ENCODE measurements around the gene S100A2.
"Not testable (repeated sequence)": the region's sequence is repeated elsewhere in the genome, so short reads cannot be mapped to it uniquely, and the experiment has no call there.

S100A2 gene

GRCh38 chr1:153562021-153562420 lies 3.6 kb downstream of the S100A2 start:
- DNase-seq = not testable (repeated sequence)

GRCh38 chr1:153561466-153561985 lies 4.1 kb downstream of the S100A2 start:
- DNase-seq = no peak

DNA sequence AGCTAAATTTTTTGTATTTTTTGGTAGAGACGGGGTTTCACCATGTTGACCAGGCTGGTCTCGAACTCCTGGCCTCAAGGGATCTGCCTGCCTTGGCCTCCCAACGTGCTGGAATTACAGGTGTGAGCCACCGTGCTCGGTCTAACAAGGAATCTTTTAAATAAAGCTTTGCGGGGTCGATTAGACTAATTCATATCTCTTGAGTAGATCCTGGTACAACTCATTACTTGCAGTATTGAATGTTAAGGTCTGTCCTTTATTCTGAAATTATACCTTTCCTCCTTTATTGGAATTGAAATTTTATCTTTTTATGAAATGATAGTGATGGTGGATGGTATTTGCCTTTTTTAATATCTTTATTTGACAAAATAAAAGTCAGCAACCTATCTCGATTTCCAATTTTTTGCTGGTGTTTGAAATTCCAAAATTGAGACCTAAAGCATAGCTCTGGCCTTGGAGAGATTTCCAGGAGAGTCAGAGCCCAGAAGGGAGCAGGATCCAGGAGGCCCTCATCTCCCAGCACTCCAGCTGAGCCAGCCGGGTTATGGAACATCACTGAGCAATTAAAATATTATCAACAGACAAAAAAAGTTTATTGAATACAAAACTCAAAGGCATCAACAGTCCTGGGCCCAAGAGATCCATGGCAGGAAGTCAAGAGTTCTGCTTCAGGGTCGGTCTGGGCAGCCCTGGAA lies 4.7 kb downstream of the S100A2 start:
- DNase-seq = no peak

DNA sequence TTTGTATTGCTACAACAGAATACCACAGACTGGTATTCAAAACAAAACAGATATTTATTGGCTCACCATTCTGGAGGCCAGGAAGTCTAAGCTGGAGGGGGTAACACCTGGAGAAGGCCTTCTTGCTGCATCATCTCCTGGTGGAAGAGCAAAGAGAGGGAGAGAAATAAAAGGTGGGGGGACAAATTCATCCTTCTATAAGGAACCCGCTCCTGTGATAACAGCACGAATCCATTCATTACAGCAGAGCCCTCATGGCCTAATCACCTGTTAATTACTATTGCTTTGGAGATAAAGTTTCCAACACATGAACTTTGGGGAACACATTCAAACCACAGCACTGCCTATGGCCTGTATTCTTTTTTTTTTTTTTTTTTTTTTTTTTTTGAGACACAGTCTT lies 5.4 kb downstream of the S100A2 start:
- no peak for DNase-seq

DNA sequence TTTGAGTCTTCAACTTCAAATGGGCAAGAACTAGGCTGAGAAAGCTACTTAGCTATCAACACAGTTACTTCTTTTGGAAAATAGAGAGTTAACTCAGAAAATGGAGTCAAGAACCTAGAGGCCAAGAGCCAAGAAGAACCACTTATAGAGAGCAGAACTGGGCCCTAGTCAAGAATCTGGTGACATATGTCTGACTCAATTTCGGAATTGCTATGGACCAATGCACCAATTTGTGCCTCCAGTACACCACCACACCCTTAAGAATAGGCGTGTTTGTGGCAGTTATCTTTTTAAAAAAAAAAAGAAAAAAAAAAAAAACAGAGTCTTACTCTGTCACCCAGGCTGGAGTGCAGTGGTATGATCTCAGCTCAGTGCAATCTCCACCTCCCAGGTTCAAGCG lies 7.8 kb downstream of the S100A2 start:
- DNase-seq = no peak

- DNase-seq = no peak
These were observed 9.3 kb downstream of the S100A2 start for GRCh38 chr1:153556348-153556747.

DNA sequence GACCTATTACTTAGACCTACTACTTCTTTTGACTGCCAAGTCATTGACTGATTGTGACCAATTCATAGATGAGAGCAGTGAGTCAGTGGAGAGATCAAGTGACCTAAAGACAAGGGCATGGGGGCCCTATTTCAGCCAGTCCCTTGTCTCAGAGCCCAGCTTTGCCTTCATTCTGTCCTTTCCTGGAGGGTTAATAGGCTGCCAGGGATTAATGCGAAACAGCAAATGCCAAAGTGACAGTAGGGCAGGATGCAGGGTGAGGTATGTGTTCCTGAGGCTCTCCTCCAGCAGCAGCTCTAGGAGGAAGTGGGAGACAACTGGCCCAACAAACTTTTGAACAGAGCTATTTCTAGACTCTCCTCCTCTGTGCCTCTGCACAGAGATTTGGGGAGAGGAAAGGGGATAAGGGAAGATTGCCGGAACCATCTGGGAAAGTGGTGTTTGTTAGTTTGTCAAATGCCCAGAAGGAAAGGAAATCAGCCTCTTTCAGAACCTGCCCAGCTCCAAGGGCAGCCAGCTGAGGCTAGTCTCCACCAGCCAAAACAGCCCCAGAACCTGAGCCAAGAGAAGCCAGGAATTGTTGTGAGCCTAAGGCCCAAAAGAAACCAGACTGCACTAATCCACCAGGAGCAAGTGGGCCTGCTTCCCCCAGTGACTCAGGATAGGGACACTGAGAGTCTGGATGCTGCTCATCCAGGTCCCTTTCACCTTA lies 11.7 kb downstream of the S100A2 start:
- DNase-seq = no peak

DNA sequence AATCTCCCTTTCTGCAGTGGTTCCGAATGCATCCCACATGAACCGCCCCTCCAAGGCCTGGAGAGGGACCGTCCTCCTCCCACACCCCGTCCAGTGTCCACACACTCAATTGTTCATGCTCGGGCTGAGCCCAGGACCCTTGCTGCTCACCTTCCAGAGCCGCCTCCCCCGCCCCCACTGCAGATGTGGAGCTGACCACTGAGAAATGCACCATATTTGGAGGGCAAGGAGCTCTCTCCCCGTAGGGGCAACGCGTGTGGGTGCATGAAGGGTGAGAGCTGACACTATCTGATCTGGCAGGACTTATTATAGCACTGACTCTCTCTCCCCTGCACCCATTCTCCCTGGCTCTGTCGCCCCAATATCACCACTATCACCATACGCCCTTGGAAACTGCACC lies 12.5 kb downstream of the S100A2 start:
- no peak for DNase-seq

- no peak for DNase-seq
These were observed 13.3 kb downstream of the S100A2 start for GRCh38 chr1:153552335-153552734.

- DNase-seq = no peak
These were observed 14.7 kb downstream of the S100A2 start for GRCh38 chr1:153550827-153551500.

GRCh38 chr1:153550398-153550758 lies 15.3 kb downstream of the S100A2 start:
- DNase-seq = no peak

DNA sequence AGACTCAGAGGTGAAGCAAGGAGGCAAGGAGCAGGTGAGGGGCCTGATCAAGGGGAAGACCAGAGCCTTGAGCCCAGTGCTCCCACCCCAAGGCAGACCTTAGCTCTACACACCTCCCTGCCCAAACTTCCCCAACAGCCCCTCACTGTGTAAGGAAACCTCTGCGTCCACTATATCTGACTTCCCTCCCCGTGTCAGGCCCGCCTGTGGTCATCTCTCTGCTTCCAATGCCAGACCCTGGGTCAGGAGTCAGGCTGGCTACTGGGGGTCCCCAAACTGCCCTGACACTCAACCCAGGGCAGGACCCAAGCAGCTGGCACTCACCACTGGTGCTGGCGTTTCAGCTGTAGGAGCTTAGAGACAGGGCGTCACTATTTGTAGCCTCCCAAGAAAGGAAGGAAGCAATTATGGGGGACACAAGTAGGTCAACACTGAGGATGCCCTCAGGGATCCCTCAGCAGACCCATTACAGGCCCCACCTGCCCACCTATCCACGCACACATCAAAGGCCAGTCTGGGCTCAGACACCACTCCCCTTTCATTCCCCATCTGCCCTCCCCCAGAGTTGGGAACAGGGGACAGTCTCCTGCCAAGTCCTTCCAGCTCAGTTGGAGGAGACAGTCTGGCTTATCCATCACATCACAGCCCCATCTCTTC lies 15.8 kb downstream of the S100A2 start:
- DNase-seq = no peak

- DNase-seq = peak; percentile 91
These were observed 16.6 kb downstream of the S100A2 start, which contains the start of gene S100A3 for GRCh38 chr1:153548722-153549688. S100A3 (minus strand) TSS chr1:153549258; CDS start chr1:153548485, 773 bp downstream.

DNA sequence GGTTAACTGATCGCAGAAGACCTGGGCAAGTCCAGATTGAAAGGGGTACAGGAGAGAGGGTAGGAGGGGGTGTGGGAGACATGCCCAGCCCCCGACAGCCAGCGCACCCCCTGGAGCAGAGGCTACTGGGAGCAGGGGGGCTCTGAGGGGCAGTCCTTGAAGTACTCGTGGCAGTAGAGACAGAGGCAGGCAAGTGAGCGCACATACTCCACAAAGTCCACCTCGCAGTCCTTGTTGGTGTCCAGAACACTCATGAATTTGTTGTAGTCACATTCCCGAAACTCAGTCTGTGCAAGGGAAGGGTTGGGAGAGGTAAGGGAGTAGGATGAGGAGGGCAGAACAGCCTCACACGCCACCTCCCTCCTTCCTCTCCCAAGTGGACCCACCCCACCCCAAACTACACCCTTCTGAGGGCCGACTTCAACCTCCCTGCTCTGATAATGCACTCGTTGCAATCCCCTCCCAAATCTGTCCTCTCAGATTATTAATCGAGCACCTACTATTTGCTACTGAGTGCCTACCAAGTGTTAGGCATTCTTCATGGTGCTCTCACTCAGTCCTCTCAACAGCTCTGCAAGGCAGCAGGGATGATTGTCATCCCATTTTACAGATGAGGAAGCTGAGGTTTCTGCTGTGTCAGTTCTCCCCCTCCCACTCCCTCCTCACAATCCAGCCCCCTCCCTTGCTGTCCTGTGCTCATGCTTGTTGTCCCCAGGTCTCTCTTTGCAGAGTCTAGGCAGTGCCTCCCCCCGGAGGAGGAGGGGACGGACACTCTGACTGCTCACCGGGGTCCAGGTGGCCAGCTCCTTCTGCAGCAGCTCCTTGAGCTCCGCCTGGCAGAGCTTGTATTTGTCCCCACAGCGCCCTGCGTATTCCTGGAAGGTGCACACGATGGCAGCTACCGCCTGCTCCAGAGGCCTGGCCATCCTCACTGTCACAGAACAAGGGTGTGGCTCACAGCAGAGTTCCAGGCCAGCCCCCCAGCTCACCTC lies 17.8 kb downstream of the S100A2 start:
- no peak for DNase-seq

DNA sequence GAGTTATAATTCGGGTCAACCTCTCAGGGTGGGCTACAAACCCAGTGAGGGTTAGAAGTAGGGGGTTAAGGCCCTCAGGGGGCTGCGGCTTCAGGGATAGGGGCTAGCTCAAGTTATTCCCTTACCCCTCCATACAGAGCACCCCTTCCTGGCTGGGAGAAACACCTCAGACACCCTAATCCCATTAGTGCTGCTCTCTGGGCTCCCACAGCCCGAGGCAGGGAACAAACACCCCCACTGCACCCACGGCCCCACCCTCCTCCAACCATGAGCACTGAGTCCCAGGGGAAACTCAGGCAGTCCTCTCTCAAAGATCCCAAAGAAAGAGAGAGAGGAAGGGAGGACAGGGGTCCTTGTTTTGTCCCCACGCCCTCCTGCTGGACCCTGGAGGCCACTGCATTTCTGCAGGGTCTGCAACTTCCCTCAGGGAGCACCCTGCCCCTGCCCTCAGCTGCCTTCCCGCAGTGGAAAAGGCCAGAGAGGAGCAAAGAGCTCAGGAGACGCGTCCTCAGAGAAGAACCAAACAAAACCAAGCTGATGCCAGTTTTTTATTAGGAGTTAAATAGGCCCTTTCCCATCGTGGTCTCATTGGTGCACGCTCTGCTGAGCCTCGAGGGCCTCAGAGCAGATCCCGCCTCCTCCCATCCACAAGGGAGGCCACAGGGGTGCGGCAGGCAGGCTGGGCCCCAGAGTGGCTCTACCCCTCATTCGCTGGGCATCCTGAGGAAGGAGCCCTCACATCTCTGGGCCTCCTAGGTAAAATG lies 18.7 kb downstream of the S100A2 start:
- no peak for DNase-seq

GRCh38 chr1:153546371-153546770 lies 19.3 kb downstream of the S100A2 start:
- no peak for DNase-seq

DNA sequence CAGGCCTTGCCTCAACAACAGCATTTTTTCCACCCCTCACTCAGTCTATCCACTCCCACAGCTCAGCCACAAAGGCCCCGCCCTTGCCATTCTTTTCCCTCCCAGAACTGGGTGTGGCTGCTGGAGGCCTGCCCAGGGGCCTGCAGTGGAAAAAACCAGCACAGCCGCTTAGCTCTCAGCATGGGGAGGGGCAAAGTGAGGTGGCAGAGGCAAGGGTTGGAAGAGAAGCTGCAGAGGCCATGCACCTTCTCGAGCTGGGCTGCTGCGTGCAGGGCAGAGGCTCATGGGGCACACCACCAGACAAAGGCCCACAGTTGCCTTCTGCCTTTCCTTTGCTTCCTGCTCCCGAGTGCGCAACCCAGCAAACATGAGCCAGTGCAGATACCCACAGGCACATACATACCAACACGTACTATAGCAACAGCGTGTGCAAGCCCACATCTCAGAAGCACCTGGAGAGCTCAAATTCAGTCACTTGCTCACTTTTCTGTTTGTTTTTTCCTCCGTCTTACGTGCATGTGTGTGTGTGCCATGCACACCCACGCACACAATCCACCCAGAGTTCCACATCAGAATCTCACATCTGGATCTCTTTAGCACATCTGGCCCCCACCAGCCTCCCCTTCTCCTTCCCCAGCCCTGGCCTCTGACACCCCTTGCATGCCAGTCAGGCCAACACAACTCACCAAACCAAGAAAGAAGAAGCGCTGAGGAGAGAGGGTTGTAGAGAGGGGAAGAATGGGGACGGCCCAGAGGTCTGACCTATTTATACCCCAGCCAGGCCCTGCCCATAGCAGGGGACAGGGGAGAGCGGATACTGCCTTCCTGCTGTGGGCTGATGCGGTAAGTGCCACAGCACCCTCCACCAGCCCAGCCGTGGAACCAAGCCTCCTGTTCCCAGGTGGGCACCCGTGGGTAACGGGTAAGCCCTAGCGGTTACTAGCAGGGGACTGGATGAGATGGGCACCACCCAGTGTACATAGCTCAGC lies 20.3 kb downstream of the S100A2 start, which contains the start of gene S100A4:
Gene S100A4 (minus strand): TSS at position 740 of the 989 bp plus-strand sequence. CDS start 1,012 bp downstream, outside the sequence.
- DNase-seq = peak; percentile 93

- no peak for DNase-seq
These were observed 21.1 kb downstream of the S100A2 start for GRCh38 chr1:153544453-153545066.

All from NCI-H226 (cell line).